SK-N-SH treated with all-trans-retinoic acid at 6 μM for 48 hours (cell line): ENCODE data around the gene RAB23.

Experiments
- ATAC-seq: fragments of 200-7000 bp; cut with Tn5 transposase; 3 replicates; pipeline ENCODE4 v1.9.1; 2020; ENCODE audit warnings: mild to moderate bottlenecking, moderate library complexity
- CSDC2 ChIP-seq: fragments of 250-450 bp; sonication (Bioruptor Pico); IDR thresholded peaks from 2 replicates; pipeline ENCODE4 v1.5.0; 2020; ENCODE audit warnings: mild to moderate bottlenecking, moderate library complexity
- ISL1 ChIP-seq: fragments of 250-450 bp; sonication (Bioruptor Pico); IDR thresholded peaks from 2 replicates; pipeline ENCODE4 v2.1.2; 2022; ENCODE audit warnings: mild to moderate bottlenecking, moderate library complexity
- OSR1 ChIP-seq: fragments of 250-450 bp; sonication (Bioruptor Pico); IDR thresholded peaks from 2 replicates; pipeline ENCODE4 v1.8.0; 2022; ENCODE audit warnings: moderate library complexity, mild to moderate bottlenecking, inconsistent platforms
- PATZ1 ChIP-seq: fragments of 250-450 bp; sonication (Bioruptor Pico); IDR thresholded peaks from 2 replicates; pipeline ENCODE4 v1.8.0; 2020; ENCODE audit warnings: mild to moderate bottlenecking, moderate library complexity, borderline replicate concordance
- PPARA ChIP-seq: fragments of 250-450 bp; sonication (Bioruptor Pico); IDR thresholded peaks from 2 replicates; pipeline ENCODE4 v1.5.0; 2020; ENCODE audit warnings: mild to moderate bottlenecking, borderline replicate concordance
- RARB ChIP-seq: fragments of 250-450 bp; sonication (Bioruptor Pico); IDR thresholded peaks from 2 replicates; pipeline ENCODE4 v1.8.0; 2021; ENCODE audit warnings: mild to moderate bottlenecking, moderate library complexity
- TCF4 ChIP-seq: fragments of 250-450 bp; sonication (Bioruptor Pico); IDR thresholded peaks from 2 replicates; pipeline ENCODE4 v1.8.0; 2021; ENCODE audit warnings: mild to moderate bottlenecking, moderate library complexity, borderline replicate concordance
- TOX ChIP-seq: fragments of 250-450 bp; sonication (Bioruptor Pico); IDR thresholded peaks from 2 replicates; pipeline ENCODE4 v1.8.0; 2021; ENCODE audit warnings: mild to moderate bottlenecking, moderate library complexity, borderline replicate concordance
- ZFP3 ChIP-seq: fragments of 250-450 bp; sonication (Bioruptor Pico); IDR thresholded peaks from 2 replicates; pipeline ENCODE4 v1.5.0; 2020; ENCODE audit warnings: mild to moderate bottlenecking, moderate library complexity
- ZFP30 ChIP-seq: fragments of 450-650 bp; formaldehyde crosslinking; IDR thresholded peaks from 2 replicates; pipeline ENCODE4 v1.5.0; 2022; ENCODE audit warnings: mild to moderate bottlenecking, moderate library complexity
- ZNF565 ChIP-seq: fragments of 450-650 bp; formaldehyde crosslinking; conservative IDR thresholded peaks from 2 replicates; pipeline ENCODE4 v1.5.0; 2020; ENCODE audit warnings: low read depth, mild to moderate bottlenecking, moderate library complexity
- ZNF70 ChIP-seq: fragments of 450-650 bp; formaldehyde crosslinking; IDR thresholded peaks from 2 replicates; pipeline ENCODE4 v1.5.0; 2020; ENCODE audit warnings: mild to moderate bottlenecking, moderate library complexity
- ZNF8 ChIP-seq: fragments of 450-650 bp; formaldehyde crosslinking; IDR thresholded peaks from 2 replicates; pipeline ENCODE4 v1.5.0; 2020; ENCODE audit warnings: mild to moderate bottlenecking, moderate library complexity
- TF ChIP-seq, protein P1 (sequence below): fragments of 250-450 bp; sonication (Bioruptor Pico); IDR thresholded peaks from 2 replicates; pipeline ENCODE4 v1.5.0; 2020; ENCODE audit warnings: mild to moderate bottlenecking, moderate library complexity
- TF ChIP-seq, protein P2 (sequence below): fragments of 250-450 bp; sonication (Bioruptor Pico); IDR thresholded peaks from 2 replicates; pipeline ENCODE4 v1.5.1; 2020; ENCODE audit warnings: low read depth, mild to moderate bottlenecking, moderate library complexity
- TF ChIP-seq, protein P3 (sequence below): fragments of 250-450 bp; sonication (Bioruptor Pico); IDR thresholded peaks from 2 replicates; pipeline ENCODE4 v1.5.1; 2021; ENCODE audit warnings: mild to moderate bottlenecking, moderate library complexity

The RAB23 gene

DNA sequence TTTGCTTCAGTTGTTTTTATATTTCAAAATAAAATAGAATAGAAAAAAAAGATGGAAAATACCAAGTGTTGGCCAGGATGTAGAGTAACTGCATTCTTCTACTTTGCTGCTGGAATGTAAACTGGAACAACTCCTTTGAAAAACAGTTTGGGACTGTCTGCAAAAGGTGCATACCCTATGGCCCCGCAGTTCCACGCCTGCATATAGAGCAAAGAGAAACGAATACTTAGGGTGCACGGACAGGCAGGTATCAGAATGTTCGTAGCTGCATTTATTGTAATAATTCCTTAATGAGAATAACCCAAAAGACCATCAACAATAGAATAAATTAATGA lies 603 bp upstream of the RAB23 start (continued):
- TF ChIP-seq TCF4, result no peak
- TF ChIP-seq, protein P1, sequence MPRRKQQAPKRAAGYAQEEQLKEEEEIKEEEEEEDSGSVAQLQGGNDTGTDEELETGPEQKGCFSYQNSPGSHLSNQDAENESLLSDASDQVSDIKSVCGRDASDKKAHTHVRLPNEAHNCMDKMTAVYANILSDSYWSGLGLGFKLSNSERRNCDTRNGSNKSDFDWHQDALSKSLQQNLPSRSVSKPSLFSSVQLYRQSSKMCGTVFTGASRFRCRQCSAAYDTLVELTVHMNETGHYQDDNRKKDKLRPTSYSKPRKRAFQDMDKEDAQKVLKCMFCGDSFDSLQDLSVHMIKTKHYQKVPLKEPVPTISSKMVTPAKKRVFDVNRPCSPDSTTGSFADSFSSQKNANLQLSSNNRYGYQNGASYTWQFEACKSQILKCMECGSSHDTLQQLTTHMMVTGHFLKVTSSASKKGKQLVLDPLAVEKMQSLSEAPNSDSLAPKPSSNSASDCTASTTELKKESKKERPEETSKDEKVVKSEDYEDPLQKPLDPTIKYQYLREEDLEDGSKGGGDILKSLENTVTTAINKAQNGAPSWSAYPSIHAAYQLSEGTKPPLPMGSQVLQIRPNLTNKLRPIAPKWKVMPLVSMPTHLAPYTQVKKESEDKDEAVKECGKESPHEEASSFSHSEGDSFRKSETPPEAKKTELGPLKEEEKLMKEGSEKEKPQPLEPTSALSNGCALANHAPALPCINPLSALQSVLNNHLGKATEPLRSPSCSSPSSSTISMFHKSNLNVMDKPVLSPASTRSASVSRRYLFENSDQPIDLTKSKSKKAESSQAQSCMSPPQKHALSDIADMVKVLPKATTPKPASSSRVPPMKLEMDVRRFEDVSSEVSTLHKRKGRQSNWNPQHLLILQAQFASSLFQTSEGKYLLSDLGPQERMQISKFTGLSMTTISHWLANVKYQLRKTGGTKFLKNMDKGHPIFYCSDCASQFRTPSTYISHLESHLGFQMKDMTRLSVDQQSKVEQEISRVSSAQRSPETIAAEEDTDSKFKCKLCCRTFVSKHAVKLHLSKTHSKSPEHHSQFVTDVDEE (CRISPR knock-in tag), result no peak
- TF ChIP-seq TOX (CRISPR knock-in tag), result no peak
- TF ChIP-seq ZFP3 (CRISPR knock-in tag), result no peak
- TF ChIP-seq CSDC2 (CRISPR knock-in tag), result no peak
- no peak for TF ChIP-seq ZNF565 (CRISPR knock-in tag)
- TF ChIP-seq, protein P2, sequence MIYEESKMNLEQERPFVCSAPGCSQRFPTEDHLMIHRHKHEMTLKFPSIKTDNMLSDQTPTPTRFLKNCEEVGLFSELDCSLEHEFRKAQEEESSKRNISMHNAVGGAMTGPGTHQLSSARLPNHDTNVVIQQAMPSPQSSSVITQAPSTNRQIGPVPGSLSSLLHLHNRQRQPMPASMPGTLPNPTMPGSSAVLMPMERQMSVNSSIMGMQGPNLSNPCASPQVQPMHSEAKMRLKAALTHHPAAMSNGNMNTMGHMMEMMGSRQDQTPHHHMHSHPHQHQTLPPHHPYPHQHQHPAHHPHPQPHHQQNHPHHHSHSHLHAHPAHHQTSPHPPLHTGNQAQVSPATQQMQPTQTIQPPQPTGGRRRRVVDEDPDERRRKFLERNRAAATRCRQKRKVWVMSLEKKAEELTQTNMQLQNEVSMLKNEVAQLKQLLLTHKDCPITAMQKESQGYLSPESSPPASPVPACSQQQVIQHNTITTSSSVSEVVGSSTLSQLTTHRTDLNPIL (CRISPR knock-in tag), result no peak
- TF ChIP-seq ZNF70 (CRISPR knock-in tag), result no peak
- TF ChIP-seq, all 23 proteins: peak for 0

DNA sequence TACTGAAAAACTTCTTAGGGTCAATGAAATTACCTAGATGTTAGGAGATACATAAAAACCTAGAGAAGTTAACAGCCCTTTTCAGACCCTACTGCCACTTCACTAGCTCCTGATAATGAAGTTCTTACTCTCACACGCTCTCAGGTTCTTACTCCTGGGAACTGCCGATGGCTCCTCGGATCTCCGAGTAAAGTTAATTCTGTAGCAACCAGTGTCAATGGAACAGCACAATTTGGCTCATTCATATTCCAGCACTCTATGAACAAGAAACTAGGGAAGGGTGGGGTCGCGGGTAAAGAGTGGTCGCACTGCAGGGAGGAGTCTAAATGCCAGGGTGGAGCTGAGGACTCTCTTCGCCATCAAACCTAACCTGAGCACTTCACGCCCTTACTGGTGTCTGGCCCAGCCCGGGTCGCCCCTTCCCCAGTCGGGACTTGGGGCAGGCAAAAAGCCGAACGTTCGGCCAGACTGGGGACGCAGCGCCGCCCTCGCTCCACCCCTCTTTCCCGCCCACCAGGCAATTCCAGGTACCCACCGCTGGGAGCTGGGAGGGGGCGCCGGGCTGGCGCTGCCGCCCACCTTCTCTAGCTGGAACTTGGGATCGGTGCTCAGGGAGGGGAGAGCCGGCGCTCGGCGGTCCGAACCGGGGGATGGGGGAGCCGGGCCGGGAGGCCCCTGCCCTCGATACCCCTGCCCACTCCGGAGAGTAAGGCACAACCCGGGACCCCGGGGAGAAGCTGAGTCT lies 744 bp downstream of the RAB23 start:
- ATAC-seq, result peak; percentile 89
- TF ChIP-seq OSR1 (CRISPR knock-in tag) (no peak), ISL1 (CRISPR knock-in tag) (no peak)

DNA sequence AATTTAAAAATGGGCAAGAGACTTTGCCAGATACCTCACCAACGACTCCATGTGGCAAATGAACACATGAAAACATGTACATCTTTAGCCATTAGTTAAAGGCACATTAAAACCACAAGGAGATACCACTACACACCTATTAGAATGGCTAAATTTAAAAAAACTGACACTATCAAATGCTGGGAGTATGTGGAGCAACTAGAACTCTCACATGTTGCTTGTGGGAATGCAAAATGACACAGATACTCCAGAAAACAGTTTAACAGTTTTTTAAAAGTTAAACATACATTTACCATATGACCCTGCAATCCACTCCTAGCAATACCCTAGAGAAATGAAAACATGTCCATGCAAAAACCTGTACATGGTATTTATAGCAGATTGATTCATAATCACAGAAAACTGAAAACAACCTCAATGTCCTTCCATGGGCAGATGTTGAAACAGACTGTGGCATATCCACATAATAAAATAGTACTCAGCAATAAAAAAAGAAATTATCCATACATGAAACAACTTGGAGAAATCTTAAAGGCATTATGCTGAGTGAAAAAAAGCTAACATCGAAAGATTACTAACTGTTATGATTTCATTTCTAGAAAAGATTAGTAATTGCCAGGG lies 1.9 kb downstream of the RAB23 start:
- TF ChIP-seq OSR1 (CRISPR knock-in tag) (no peak), ZNF8 (CRISPR knock-in tag) (peak; percentile 79)
- no peak for ATAC-seq

GRCh38 chr6:57217270-57217669 lies 4.8 kb downstream of the RAB23 start:
- ATAC-seq, result no peak
- no peak for TF ChIP-seq ZFP30 (CRISPR knock-in tag)
- TF ChIP-seq ZNF70 (CRISPR knock-in tag), result no peak
- no peak for TF ChIP-seq PPARA (CRISPR knock-in tag)
- TF ChIP-seq, protein P3, sequence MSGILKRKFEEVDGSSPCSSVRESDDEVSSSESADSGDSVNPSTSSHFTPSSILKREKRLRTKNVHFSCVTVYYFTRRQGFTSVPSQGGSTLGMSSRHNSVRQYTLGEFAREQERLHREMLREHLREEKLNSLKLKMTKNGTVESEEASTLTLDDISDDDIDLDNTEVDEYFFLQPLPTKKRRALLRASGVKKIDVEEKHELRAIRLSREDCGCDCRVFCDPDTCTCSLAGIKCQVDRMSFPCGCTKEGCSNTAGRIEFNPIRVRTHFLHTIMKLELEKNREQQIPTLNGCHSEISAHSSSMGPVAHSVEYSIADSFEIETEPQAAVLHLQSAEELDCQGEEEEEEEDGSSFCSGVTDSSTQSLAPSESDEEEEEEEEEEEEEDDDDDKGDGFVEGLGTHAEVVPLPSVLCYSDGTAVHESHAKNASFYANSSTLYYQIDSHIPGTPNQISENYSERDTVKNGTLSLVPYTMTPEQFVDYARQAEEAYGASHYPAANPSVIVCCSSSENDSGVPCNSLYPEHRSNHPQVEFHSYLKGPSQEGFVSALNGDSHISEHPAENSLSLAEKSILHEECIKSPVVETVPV (CRISPR knock-in tag), result no peak
- TF ChIP-seq, protein P2 (CRISPR knock-in tag), result no peak
- no peak for TF ChIP-seq ZNF565 (CRISPR knock-in tag)
- TF ChIP-seq TCF4, result no peak
- TF ChIP-seq PATZ1 (CRISPR knock-in tag), result no peak
- no peak for TF ChIP-seq ZFP3 (CRISPR knock-in tag)
- TF ChIP-seq RARB, result no peak
